Lower leg skin (tissue), 3 donors: Measurements from ENCODE around the gene TADA2B.

Experiments used
- CTCF ChIP-seq, 3 donors: fragments of 450-650 bp; IDR thresholded peaks; one replicate each; pipeline ENCODE4 v1.5.1; 2016; ENCODE audit warnings: antibody characterized with exemption in 3 of 3, mild to moderate bottlenecking in 3 of 3, moderate library complexity in 2 of 3
- POLR2A ChIP-seq, 2 donors: fragments of 450-650 bp; IDR thresholded peaks; one replicate each; pipeline ENCODE4 v1.6.1; 2016 to 2017; ENCODE audit warnings: antibody characterized with exemption in 2 of 2, mild to moderate bottlenecking in 1 of 2, moderate library complexity in 1 of 2

- TF ChIP-seq CTCF (IDR thresholded peaks at IDR 0.05) (no peak), POLR2A (IDR thresholded peaks at IDR 0.05) (no peak)
These were observed 479 bp upstream of the TADA2B start for GRCh38 chr4:7042503-7043283.
